Loucy (cell line): ENCODE results near the gene CC2D1A.

Source experiments
- CTCF ChIP-seq: fragments of 200-600 bp; sonication (generic); conservative IDR thresholded peaks from 2 replicates; pipeline ENCODE4 v1.5.1; 2014; ENCODE audit warnings: mild to moderate bottlenecking, antibody characterized with exemption, low read length
- EZH2phosphoT487 ChIP-seq: fragments of 200-600 bp; IDR thresholded peaks from 2 replicates; pipeline ENCODE4 v1.6.1; 2018; ENCODE audit warnings: antibody characterized with exemption, mild to moderate bottlenecking, moderate library complexity, borderline replicate concordance

- TF ChIP-seq CTCF (no peak), EZH2phosphoT487 (no peak)
Measured at GRCh38 chr19:13942023-13942684, 36.2 kb downstream of the CC2D1A start.
